NB4 (cell line): ENCODE measurements around the gene CCNO.

ENCODE experiments used
- CTCF ChIP-seq: IDR thresholded peaks from one replicate; pipeline ENCODE4 v1.5.1; 2012; ENCODE audit warnings: low read depth, low read length
- MAX ChIP-seq: IDR thresholded peaks from 2 replicates; pipeline ENCODE4 v1.6.1; 2011; ENCODE audit warnings: low read depth, low read length
- MYC ChIP-seq: IDR thresholded peaks from 2 replicates; pipeline ENCODE4 v1.6.1; 2011; ENCODE audit warnings: low read depth, low read length
- POLR2A ChIP-seq: IDR thresholded peaks from 2 replicates; pipeline ENCODE4 v1.6.1; 2011; ENCODE audit warnings: mild to moderate bottlenecking; ENCODE audit not compliant: insufficient read length; ENCODE audit errors: extremely low read depth

- TF ChIP-seq POLR2A = no peak
- no peak for TF ChIP-seq CTCF
- no peak for TF ChIP-seq MAX
- TF ChIP-seq MYC = no peak
Measured at GRCh38 chr5:55232271-55232984, 980 bp downstream of the CCNO start.
